ENCODE data around the gene ID1.
"Not testable (repeated sequence)": the region's sequence is repeated elsewhere in the genome, so short reads cannot be mapped to it uniquely, and the experiment has no call there.

Gene ID1

DNA sequence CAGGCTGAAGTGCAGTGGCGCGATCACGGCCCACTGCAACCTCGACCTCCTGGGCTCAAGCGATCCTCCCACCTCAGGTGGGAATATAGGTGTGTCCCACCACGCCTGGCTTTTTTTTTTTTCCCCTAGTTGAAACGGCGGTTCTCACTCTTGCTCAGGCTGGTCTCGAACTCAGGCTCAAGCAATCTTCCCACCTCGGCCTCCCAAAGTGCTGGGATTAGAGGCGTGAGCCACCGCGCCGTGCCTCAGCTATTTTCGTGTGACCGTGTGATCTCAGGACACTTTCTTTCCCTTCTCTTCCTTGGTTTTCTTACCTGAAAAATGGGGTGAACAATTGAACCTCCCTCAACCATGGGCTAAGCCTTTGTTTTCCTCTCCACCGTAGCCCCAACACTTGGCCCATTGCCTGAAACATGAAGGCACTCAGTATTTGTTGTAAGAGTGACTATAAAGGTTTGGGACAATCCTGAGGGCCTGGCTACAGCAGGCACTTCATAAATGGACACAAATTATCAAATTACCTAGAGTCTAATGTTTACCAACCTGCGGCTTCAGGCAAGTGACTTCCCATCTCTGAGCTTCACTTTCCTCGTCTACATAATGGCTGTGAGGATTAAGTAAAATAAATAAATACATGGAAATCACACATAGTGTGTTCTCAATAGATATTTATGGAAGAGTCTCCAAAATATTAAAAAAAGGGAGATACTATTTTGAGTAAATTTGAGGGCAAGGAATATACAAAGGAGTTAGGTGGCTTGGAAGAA is 31.4 kb upstream of the ID1 start:
- no peak for DNase-seq (ENCODE audit: low spot score)

- DNase-seq (ENCODE audit: low spot score), result not testable (repeated sequence)
Observed at GRCh38 chr20:31574986-31575385, 30.1 kb upstream of the ID1 start.

DNA sequence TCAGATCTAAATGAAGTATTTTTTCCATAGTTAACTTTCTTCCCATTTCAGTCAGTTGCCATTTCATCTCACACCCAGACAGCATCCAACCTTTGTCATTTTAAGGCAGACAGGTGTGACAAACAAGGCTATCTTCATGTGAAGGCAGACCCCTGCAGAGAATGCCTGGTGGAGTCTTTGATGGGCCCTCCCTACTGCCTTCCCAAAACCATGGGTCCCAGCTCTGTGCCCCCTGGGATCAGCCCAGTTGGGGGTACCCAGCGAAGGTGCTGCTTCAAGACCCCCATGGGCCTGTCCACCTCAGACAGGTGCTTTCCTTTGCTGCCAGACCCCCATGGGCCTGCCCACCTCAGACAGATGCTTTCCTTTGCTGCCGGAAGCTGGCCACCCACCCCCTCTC is 28.3 kb upstream of the ID1 start:
- DNase-seq (ENCODE audit: low spot score), result no peak

- DNase-seq (ENCODE audit: low spot score), result no peak
Observed at GRCh38 chr20:31577194-31577593, 27.9 kb upstream of the ID1 start.

- no peak for DNase-seq (ENCODE audit: low spot score)
Observed at GRCh38 chr20:31578448-31579138, 26.5 kb upstream of the ID1 start.

DNA sequence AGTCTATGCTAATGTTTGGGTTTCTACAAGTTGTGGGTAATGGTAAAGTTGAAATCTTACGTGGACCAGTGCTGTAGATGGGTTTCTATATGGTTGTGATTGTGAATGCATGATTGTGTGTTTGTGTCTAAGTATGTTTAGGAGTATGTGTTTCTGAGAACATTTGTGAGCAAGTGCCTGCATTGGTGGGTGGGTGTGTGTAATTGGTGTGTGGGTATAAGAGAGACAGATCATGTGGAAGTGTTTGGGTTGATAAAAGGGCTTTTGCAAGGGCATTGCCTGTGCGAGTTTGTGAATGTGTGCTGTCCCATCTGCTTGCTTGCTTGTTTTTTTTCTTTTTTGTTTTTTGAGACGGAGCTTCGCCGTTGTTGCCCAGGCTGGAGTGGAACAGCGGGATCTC is 25.8 kb upstream of the ID1 start:
- no peak for DNase-seq (ENCODE audit: low spot score)

DNA sequence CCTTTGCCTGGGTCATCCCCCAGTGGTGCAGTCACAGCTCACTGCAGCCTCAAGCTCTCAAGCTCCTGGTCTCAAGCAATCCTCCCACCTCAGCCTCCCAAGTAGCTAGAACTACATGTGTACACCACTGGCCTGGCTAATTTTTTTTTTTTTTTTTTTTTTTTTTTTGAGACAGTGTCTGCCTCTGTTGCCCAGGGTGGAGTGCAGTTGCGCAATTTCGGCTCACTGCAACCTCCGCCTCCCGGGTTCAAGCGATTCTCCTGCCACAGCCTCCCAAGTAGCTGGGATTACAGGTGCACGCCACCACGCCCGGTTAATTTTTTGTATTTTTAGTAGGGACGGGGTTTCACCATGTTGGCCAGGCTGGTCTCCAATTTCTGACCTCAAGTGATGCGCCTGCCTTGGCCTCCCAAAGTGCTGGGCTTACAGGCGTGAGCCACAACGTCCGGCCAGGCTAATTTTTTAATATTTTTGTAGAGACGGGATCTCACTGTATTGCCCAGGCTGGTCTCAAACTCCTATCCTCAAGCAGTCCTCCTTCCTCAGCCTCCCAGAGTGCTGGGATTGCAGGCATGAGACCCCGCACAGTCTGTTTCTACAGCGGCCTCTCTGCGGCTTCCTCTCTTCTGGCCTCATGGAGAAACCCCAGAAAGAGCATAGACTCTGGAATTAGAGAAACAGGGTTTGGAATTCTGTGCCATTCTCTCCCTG is 25.0 kb upstream of the ID1 start:
- not testable (repeated sequence) for DNase-seq (ENCODE audit: low spot score)

GRCh38 chr20:31580706-31581105 is 24.4 kb upstream of the ID1 start:
- no peak for DNase-seq (ENCODE audit: low spot score)

DNA sequence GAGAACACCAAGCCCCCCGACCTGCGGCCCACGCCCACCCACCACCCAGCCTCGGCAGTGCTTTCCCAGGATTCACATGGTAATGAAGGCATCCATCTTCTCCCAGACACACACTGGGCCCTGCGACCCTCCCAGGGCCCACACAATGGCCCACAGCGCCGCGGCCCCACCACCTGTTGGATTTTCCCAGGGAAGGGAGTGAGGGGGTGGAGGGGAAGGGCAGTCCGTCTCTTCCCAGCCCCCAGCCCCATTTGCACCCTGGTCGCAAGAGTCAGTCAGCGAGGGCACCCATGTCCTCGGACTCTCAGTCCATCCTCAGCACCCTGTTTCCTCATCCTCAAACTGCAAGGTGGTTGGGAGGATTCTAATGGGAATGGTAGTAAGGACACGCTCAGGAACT is 23.7 kb upstream of the ID1 start:
- no peak for DNase-seq (ENCODE audit: low spot score)

GRCh38 chr20:31587545-31588389 is 17.3 kb upstream of the ID1 start:
- DNase-seq (ENCODE audit: low spot score), result no peak

GRCh38 chr20:31590717-31591225 is 14.3 kb upstream of the ID1 start:
- DNase-seq (ENCODE audit: low spot score), result no peak

- DNase-seq (ENCODE audit: low spot score), result no peak
Observed at GRCh38 chr20:31593221-31594001, 11.7 kb upstream of the ID1 start.

GRCh38 chr20:31594002-31594557 is 11.0 kb upstream of the ID1 start:
- no peak for DNase-seq (ENCODE audit: low spot score)

DNA sequence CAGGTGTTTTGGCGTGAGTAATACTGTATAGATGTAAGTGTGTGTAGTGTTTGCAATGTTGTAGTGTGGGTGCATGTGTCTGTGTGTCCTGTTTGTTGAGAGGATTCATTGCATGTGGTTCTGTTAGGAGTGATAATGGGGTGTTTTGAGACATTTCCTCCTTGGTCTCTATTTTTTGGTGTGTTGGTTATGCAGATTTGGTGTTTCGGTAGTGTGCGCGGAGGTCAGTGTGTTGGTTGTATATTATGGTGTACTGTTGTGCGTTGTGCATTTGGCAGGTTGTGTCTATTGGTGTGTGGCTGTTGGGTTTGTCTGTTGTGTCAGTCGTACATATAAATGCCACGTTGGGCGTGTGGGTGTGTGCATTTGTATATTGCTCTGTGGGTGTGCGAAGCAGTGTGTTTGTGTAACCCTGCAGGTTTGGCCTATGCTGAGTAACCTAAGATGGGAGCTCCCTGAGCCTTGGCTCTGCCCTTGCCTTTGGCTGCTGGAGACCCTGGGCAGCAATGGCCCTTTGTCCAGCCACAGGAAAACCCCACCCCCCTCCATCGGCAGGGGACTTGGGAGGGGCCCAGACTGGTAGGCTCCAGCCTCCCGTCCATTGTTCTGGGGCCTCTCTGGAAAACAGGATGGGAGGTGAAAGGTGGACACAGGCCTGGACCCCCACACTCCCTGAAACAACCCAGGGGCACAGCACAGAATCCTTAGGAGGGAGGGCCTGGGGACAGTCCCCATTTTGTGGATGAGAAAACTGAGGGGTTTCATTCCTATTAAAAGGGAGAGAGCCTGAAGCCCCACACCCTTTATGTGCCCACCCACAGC is 10.3 kb upstream of the ID1 start:
- no peak for DNase-seq (ENCODE audit: low spot score)

DNA sequence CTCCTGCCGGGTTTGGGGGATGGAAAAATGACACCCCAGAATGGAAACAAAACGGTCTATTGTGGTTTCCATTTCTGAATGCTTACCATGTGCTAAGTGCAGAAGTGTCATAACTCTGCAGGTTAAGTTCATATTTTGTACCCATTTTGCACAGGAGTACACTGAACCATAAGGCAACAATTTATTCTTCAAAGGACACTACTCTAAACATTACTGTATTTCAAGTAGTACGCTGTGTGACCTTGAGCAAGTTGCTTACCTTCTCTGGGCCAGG is 9.8 kb upstream of the ID1 start:
- no peak for DNase-seq (ENCODE audit: low spot score)

DNA sequence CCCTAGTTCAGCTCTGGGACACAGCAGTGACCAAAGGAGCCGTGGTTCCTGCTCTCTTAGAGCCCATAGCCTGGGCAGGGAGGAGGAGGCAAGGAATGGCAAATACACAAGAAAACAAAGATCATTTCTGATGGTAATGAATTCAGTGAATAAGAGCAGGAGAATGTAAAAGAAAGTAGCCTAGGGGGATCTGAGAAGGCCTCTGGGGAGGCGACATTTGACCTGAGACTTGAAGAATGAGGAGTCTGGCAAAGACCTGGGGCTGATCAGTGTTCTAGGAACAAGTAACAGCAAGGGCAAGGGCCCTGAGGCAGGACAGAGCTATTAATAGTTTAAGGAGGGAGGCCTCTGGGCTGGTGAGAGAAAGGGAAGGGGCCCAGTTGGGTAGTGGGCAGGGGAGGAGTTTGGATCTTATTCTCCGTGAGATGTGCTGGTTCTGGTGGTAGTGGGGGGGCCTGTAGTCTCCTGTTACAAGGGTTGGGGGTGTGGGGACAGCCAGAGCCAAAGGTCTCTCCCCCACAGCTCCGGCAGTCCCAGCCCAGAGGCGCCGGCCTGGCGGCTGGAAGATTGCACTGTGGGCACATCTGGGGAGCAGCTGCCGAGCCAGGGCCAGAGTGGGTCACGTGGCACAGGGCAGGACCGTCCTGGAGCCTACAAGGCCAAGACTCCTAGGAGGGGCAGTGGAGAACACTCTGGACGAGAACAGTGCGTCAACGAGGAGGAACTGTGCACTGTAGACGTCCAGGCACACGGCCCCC is 9.3 kb upstream of the ID1 start:
- DNase-seq (ENCODE audit: low spot score), result no peak

DNA sequence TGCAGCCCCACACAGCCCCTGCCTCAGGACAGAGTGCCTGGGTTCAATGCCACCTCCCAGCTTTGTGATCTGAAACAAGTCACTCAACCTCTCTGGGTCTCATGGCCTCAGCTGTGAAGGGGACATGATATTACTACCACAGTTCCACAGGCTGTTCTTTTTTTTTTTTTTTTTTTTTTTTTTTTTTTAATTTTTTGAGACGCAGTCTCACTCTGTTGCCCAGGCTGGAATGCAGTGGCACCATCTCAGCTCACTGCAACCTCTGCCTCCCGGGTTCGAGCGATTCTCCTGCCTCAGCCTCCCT is 8.7 kb upstream of the ID1 start:
- DNase-seq (ENCODE audit: low spot score), result not testable (repeated sequence)

DNA sequence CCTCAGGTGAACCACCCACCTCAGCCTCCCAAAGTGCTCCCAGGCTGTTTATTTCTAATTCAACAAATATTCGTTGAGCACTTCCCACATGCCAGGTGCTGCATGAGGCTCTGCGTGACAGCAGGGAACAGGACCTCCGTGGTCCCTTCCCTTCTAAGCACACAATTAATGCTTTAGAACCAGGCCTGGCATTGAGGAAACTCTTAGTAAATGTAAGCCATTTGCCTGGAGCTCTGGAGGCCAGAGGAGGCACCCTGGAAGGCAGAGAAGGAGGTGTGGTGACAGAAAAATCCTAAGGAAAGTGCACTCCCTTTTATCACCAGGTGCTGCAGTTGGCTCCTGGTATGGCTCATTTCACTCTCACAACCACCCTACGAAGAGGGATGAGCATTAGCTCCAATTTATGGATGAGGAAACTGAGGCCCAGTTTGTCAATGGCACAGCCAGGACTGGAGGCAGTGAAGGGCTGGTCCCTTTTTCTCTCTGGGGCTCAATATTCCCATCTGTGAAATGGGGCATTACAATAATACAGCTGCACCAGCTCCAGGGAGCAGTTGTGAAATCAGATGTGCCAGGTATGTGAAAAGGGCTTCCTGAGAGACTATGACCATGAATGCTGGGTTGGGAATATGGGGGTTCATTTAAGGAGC is 8.1 kb upstream of the ID1 start:
- no peak for DNase-seq (ENCODE audit: low spot score)

GRCh38 chr20:31597481-31597855 is 7.6 kb upstream of the ID1 start:
- DNase-seq (ENCODE audit: low spot score), result no peak

All from germinal center (tissue), 1 donor.